HCT116 (cell line): ENCODE results near the gene KCNIP3.

Experiments
- ATF3 ChIP-seq: IDR thresholded peaks from 2 replicates; pipeline ENCODE4 v1.6.1; 2012
- CBX3 ChIP-seq: IDR thresholded peaks from 2 replicates; pipeline ENCODE4 v1.6.1; 2012; ENCODE audit warnings: low read depth
- CEBPB ChIP-seq: IDR thresholded peaks from 2 replicates; pipeline ENCODE4 v1.6.1; 2012; ENCODE audit warnings: low read depth
- EGR1 ChIP-seq: IDR thresholded peaks from 2 replicates; pipeline ENCODE4 v1.6.1; 2012; ENCODE audit warnings: low read depth
- EZH2 ChIP-seq: fragments of 200-600 bp; sonication (generic); IDR thresholded peaks from 2 replicates; pipeline ENCODE4 v1.6.1; 2017; ENCODE audit warnings: antibody characterized with exemption, mixed run types
- POLR2A ChIP-seq: IDR thresholded peaks from 2 replicates; pipeline ENCODE4 v1.7.0; 2011; ENCODE audit warnings: borderline replicate concordance; ENCODE audit not compliant: insufficient read depth, insufficient read length; ENCODE audit errors: extremely low read depth
- SIN3A ChIP-seq: IDR thresholded peaks from 2 replicates; pipeline ENCODE4 v1.6.1; 2012; ENCODE audit warnings: low read depth
- YY1 ChIP-seq: IDR thresholded peaks from 2 replicates; pipeline ENCODE4 v1.6.1; 2011; ENCODE audit warnings: low read length, low read depth, moderate library complexity, mild to moderate bottlenecking; ENCODE audit not compliant: insufficient replicate concordance; ENCODE audit errors: extremely low read depth
- TF ChIP-seq, protein P1 (sequence below), 3 experiments: fragments of 200-600 bp in 1 of 3; sonication (generic) in 1 of 3; IDR thresholded peaks in 2 of 3; conservative IDR thresholded peaks in 1 of 3; 2 replicates each; pipeline ENCODE4 v1.5.1; 2012 to 2017; ENCODE audit warnings: low read depth in 2 of 3, low read length in 2 of 3, antibody characterized with exemption in 1 of 3, borderline replicate concordance in 1 of 3, control low read depth in 1 of 3, mild to moderate bottlenecking in 1 of 3, mixed read lengths in 1 of 3, mixed run types in 1 of 3, moderate library complexity in 1 of 3; ENCODE audit not compliant: insufficient read depth in 1 of 3

DNA sequence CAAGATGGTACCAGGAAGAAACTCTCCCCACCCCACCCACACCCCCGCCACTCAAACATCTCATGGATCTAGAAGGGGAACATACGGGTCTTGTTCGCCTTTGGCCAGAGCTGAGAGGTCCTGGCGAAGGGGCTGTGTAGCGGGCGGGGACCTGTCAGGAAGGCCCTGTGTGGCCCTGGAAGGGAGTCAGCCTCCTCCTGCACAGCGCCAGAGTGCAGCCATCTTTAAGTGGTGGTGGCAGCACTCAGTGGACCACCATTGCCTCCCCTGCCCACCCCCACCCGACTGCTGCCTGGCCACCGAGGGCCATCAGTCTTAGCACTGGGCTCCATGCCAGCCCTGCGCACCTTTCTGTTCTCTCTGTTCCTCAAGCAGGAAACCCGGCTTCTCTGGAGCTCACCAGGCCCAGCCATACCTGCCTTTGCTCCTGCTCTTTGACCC is 93.8 kb downstream of the KCNIP3 start:
- TF ChIP-seq, protein P1, sequence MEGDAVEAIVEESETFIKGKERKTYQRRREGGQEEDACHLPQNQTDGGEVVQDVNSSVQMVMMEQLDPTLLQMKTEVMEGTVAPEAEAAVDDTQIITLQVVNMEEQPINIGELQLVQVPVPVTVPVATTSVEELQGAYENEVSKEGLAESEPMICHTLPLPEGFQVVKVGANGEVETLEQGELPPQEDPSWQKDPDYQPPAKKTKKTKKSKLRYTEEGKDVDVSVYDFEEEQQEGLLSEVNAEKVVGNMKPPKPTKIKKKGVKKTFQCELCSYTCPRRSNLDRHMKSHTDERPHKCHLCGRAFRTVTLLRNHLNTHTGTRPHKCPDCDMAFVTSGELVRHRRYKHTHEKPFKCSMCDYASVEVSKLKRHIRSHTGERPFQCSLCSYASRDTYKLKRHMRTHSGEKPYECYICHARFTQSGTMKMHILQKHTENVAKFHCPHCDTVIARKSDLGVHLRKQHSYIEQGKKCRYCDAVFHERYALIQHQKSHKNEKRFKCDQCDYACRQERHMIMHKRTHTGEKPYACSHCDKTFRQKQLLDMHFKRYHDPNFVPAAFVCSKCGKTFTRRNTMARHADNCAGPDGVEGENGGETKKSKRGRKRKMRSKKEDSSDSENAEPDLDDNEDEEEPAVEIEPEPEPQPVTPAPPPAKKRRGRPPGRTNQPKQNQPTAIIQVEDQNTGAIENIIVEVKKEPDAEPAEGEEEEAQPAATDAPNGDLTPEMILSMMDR (IDR thresholded peaks at IDR 0.05 in 2 of 3, conservative IDR thresholded peaks at IDR 0.05 in 1 of 3; ENCODE audit: borderline replicate concordance in 1 of 3, insufficient read depth in 1 of 3, low read depth in 2 of 3, low read length in 2 of 3): no peak
- TF ChIP-seq EGR1 (no peak), CEBPB (no peak), POLR2A (no peak), EZH2 (no peak), YY1 (no peak), CBX3 (no peak), ATF3 (no peak), SIN3A (no peak)
